ENCODE data around the gene MFRP. TPM values are rescaled to one million over a fixed set of nuclear protein-coding genes. Genes with fewer than 3 reads are reported as not detected.
A peak's percentile ranks its signal among the peaks of the same experiment; 100 is the strongest.

MFRP gene
- total RNA-seq, 1 donor from 2014 or later = not detected

DNA sequence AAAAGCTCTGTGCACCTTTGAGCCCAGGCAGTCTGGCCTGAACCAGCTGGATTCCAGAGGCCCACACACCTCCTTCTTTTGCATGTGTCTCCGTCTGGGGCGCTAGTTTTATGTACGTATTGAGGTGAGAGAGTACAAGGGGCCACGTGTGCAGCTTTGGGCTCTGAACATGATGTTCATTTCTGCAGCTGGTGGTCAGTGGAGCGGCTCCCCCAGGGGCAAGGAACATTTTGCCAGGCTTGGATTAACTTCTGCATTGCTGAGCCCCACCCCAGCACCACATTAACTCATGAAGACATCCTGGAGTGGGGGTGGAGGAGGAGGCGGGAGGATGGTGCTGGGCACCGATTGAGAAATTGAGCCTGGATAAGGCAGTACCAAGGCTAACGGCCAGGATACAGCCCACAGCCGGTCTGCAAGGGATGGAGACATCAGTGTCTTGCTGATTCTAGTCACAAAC is 21.2 kb upstream of the MFRP start:
- no peak for TF ChIP-seq CTCF (conservative IDR thresholded peaks at IDR 0.05; ENCODE audit: low read depth, low read length)
- H3K4me3 ChIP-seq (ENCODE audit: low read depth, low read length) = no peak overlapping the region
- DNase-seq (ENCODE audit: low read depth) = no peak

- no peak overlapping the region for H3K4me3 ChIP-seq (ENCODE audit: low read depth, low read length)
- TF ChIP-seq CTCF (conservative IDR thresholded peaks at IDR 0.05; ENCODE audit: low read depth, low read length) = no peak
- DNase-seq (ENCODE audit: low read depth) = no peak
These were observed 20.4 kb upstream of the MFRP start for GRCh38 chr11:119366690-119367620.

DNA sequence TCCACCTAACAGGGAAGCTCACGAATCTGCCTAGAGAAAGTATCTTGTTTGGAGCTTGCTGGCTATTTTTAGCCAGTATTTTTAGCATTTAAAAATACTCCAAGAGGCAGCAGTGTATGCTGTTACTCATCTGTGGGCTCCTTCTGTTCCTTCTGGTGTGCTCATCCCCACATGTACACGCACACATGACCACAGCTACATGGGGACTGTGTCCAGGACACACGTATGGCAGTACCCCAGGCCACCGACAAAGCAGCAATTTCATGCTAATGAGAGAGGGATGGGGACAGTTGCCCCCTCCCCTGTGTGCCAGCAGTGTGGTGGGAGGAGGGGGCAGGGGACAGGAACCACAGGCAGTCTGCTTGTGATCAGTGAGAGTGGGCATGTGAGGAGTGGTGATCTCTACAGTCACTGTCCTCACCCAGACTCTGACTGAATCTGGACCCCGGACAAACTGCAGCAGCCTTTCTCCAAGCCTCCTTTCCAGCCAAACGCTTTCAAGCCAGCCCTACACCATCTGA is 18.6 kb upstream of the MFRP start:
- no peak for TF ChIP-seq CTCF (conservative IDR thresholded peaks at IDR 0.05; ENCODE audit: low read depth, low read length)
- DNase-seq (ENCODE audit: low read depth) = no peak
- no peak overlapping the region for H3K4me3 ChIP-seq (ENCODE audit: low read depth, low read length)

GRCh38 chr11:119363851-119364590 is 17.5 kb upstream of the MFRP start:
- DNase-seq (ENCODE audit: low read depth) = no peak
- TF ChIP-seq CTCF (conservative IDR thresholded peaks at IDR 0.05; ENCODE audit: low read depth, low read length) = no peak
- H3K4me3 ChIP-seq (ENCODE audit: low read depth, low read length) = peak overlapping the region; percentile 67

DNA sequence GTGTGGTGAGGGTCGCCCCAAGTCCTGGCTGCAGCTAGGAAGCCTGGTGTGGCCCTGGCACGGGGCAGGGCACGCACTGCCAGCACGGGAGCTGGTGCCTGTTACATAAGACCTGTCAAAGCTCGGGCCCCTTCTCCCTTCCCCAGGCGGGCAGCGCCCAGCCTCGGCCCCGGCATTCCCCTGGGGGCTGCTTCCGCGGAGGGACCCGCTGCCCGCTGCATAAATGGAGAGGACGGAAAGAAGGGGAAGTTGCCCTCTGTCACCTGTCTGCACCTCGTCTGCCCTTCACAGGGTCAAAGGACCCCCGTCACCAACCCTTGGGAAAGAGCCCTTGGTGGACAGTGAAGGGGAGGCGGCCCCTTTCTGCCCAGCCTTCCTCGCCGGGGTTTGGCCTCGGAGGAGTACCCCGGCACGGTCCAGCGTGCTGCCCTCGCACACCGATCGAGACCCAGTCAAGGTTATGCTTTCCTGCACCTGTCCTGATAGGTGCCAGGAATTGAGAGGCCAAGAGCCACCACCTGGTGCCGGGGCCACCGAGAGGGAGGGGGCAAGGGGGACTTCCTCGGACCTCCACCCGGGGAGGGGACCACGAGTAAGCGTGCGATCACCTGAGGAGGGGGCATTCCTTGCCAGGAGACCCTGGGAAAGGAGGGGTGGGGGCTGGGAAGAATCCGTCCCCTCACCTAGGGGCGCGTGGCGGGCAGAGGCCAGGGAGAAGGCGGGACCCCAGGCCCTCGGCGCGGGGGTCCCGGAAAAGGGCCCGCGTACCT is 16.8 kb upstream of the MFRP start:
- peak overlapping the region; percentile 67 for H3K4me3 ChIP-seq (ENCODE audit: low read depth, low read length)
- no peak for DNase-seq (ENCODE audit: low read depth)
- TF ChIP-seq CTCF (conservative IDR thresholded peaks at IDR 0.05; ENCODE audit: low read depth, low read length) = no peak

DNA sequence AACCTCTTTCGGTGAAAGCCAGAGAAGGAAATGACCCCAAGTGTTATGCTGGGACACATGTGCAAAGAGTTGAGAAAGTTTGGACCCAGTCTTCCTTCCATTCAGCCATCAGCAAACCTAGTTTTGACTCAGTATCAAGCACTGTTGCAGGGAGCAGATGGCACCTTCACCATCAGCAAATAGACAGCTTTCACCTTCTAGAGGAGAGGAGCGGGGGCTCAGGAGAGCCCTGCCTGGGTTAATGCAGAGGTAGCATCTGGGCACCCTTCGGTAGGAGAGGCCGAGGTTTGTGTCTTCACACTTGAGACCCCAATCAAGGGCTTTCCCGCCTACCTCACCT is 16.2 kb upstream of the MFRP start:
- no peak for TF ChIP-seq CTCF (conservative IDR thresholded peaks at IDR 0.05; ENCODE audit: low read depth, low read length)
- H3K4me3 ChIP-seq (ENCODE audit: low read depth, low read length) = peak overlapping the region; percentile 67
- no peak for DNase-seq (ENCODE audit: low read depth)
